MM.1S (cell line): ENCODE measurements around the gene YTHDF1.

Experiments
- DNase-seq: peaks from one replicate; pipeline ENCODE4 v3.0.0-alpha.2; 2015
- H2AFZ ChIP-seq: fragments of 300-600 bp; sonication (generic); 2 replicates; pipeline ENCODE4 v1.6.0; 2016; ENCODE audit warnings: antibody characterized with exemption, low read length
- H3F3A ChIP-seq: fragments of 300-600 bp; sonication (generic); 2 replicates; pipeline ENCODE4 v1.6.1; 2016; ENCODE audit warnings: mild to moderate bottlenecking, antibody characterized with exemption, low read length, moderate library complexity, mixed read lengths; ENCODE audit not compliant: insufficient read depth
- H3K27ac ChIP-seq: fragments of 300-600 bp; sonication (generic); 2 replicates; pipeline ENCODE4 v1.5.1; 2016; ENCODE audit warnings: mild to moderate bottlenecking, low read length
- H3K27me3 ChIP-seq: fragments of 300-600 bp; sonication (generic); replicated peaks from 2 replicates; pipeline ENCODE4 v1.6.0; 2016; ENCODE audit warnings: low read length; ENCODE audit not compliant: insufficient read depth
- H3K36me3 ChIP-seq: fragments of 300-600 bp; sonication (generic); replicated peaks from 2 replicates; pipeline ENCODE4 v1.6.1; 2016; ENCODE audit warnings: mild to moderate bottlenecking, low read length, mixed read lengths; ENCODE audit not compliant: insufficient read depth
- H3K4me1 ChIP-seq: fragments of 300-600 bp; sonication (generic); 2 replicates; pipeline ENCODE4 v1.6.1; 2016; ENCODE audit warnings: low read length, mixed read lengths
- H3K4me2 ChIP-seq: fragments of 300-600 bp; sonication (generic); 2 replicates; pipeline ENCODE4 v1.6.0; 2016; ENCODE audit warnings: low read depth, low read length
- H3K4me3 ChIP-seq: fragments of 300-600 bp; sonication (generic); 2 replicates; pipeline ENCODE4 v1.5.1; 2016; ENCODE audit warnings: low read length, mixed read lengths
- H3K79me2 ChIP-seq: fragments of 300-600 bp; sonication (generic); 2 replicates; pipeline ENCODE4 v1.6.1; 2016; ENCODE audit warnings: mixed run types, low read length, mixed read lengths
- H3K9ac ChIP-seq: fragments of 300-600 bp; sonication (generic); 2 replicates; pipeline ENCODE4 v1.6.1; 2016; ENCODE audit warnings: low read length, mixed read lengths
- H3K9me2 ChIP-seq: fragments of 300-600 bp; sonication (generic); replicated peaks from 2 replicates; pipeline ENCODE4 v1.6.1; 2016; ENCODE audit warnings: mild to moderate bottlenecking, low read length, mixed read lengths; ENCODE audit not compliant: insufficient read depth
- H3K9me3 ChIP-seq: fragments of 300-600 bp; sonication (generic); replicated peaks from 2 replicates; pipeline ENCODE4 v1.6.1; 2016; ENCODE audit warnings: mild to moderate bottlenecking, low read length, mixed read lengths; ENCODE audit not compliant: insufficient read depth
- H4K20me1 ChIP-seq: fragments of 300-600 bp; sonication (generic); 2 replicates; pipeline ENCODE4 v1.6.1; 2016; ENCODE audit warnings: mild to moderate bottlenecking, low read length, moderate library complexity, mixed read lengths; ENCODE audit not compliant: insufficient read depth
- CTCF ChIP-seq: fragments of 300-600 bp; sonication (generic); IDR thresholded peaks from 2 replicates; pipeline ENCODE4 v1.5.1; 2016; ENCODE audit warnings: antibody characterized with exemption, low read length, mixed read lengths
- EZH2 ChIP-seq: fragments of 300-600 bp; sonication (generic); optimal IDR thresholded peaks from 2 replicates; pipeline ENCODE3; 2017; ENCODE audit warnings: low read depth, mild to moderate bottlenecking, antibody characterized with exemption, low read length, mixed read lengths
- EZH2phosphoT487 ChIP-seq: fragments of 300-600 bp; sonication (generic); IDR thresholded peaks from 2 replicates; pipeline ENCODE4 v1.6.1; 2018; ENCODE audit warnings: antibody characterized with exemption, low read length

The YTHDF1 gene

GRCh38 chr20:63150911-63151531, 64.9 kb downstream of the YTHDF1 start:
- no peaks in the 10 kb centered on the region for H3K9me2 ChIP-seq
- H4K20me1 ChIP-seq, result no peaks in the 10 kb centered on the region
- H3K36me3 ChIP-seq, result no peaks in the 10 kb centered on the region
- no peak for TF ChIP-seq EZH2phosphoT487
- TF ChIP-seq CTCF, result no peak
- no peak for TF ChIP-seq EZH2
- no peak overlapping the region for H3K4me2 ChIP-seq
- H2AFZ ChIP-seq, result no peak overlapping the region
- no peak overlapping the region for H3K27ac ChIP-seq
- no peaks in the 10 kb centered on the region for H3K9me3 ChIP-seq
- DNase-seq, result no peak
- no peak overlapping the region for H3K4me3 ChIP-seq
- H3K27me3 ChIP-seq, result peaks cover 97% of the 10 kb centered on the region
- H3K79me2 ChIP-seq, result no peaks in the 10 kb centered on the region
- H3K4me1 ChIP-seq, result no peaks in the 10 kb centered on the region
- no peaks in the 10 kb centered on the region for H3F3A ChIP-seq
- no peak overlapping the region for H3K9ac ChIP-seq

GRCh38 chr20:63150391-63150898, 65.5 kb downstream of the YTHDF1 start:
- H3K36me3 ChIP-seq, result no peaks in the 10 kb centered on the region
- no peaks in the 10 kb centered on the region for H3F3A ChIP-seq
- no peak overlapping the region for H2AFZ ChIP-seq
- H3K9me2 ChIP-seq, result no peaks in the 10 kb centered on the region
- no peak overlapping the region for H3K4me3 ChIP-seq
- no peaks in the 10 kb centered on the region for H4K20me1 ChIP-seq
- peaks cover 97% of the 10 kb centered on the region for H3K27me3 ChIP-seq
- no peaks in the 10 kb centered on the region for H3K79me2 ChIP-seq
- no peaks in the 10 kb centered on the region for H3K4me1 ChIP-seq
- no peak overlapping the region for H3K4me2 ChIP-seq
- DNase-seq, result no peak
- H3K9me3 ChIP-seq, result no peaks in the 10 kb centered on the region
- H3K27ac ChIP-seq, result no peak overlapping the region
- H3K9ac ChIP-seq, result no peak overlapping the region
- TF ChIP-seq EZH2 (no peak), CTCF (no peak), EZH2phosphoT487 (no peak)

GRCh38 chr20:63149531-63150192, 66.3 kb downstream of the YTHDF1 start:
- H3K79me2 ChIP-seq, result no peaks in the 10 kb centered on the region
- no peak overlapping the region for H3K9ac ChIP-seq
- no peak for DNase-seq
- no peak for TF ChIP-seq EZH2phosphoT487
- no peak for TF ChIP-seq EZH2
- TF ChIP-seq CTCF, result no peak
- no peaks in the 10 kb centered on the region for H3K9me3 ChIP-seq
- peaks cover 97% of the 10 kb centered on the region for H3K27me3 ChIP-seq
- no peak overlapping the region for H2AFZ ChIP-seq
- no peaks in the 10 kb centered on the region for H4K20me1 ChIP-seq
- H3K4me3 ChIP-seq, result no peak overlapping the region
- no peak overlapping the region for H3K27ac ChIP-seq
- no peak overlapping the region for H3K4me2 ChIP-seq
- H3K36me3 ChIP-seq, result no peaks in the 10 kb centered on the region
- H3F3A ChIP-seq, result no peaks in the 10 kb centered on the region
- no peaks in the 10 kb centered on the region for H3K4me1 ChIP-seq
- no peaks in the 10 kb centered on the region for H3K9me2 ChIP-seq
